HepG2 (cell line): ENCODE measurements around the gene NAIF1. TPM values are rescaled to one million over a fixed set of nuclear protein-coding genes. Genes with fewer than 3 reads are reported as not detected.

Experiments used
- AKAP8 ChIP-seq: sonication (generic); formaldehyde crosslinking; IDR thresholded peaks from 2 replicates; pipeline ENCODE4 v1.5.1; 2020; ENCODE audit warnings: mild to moderate bottlenecking, missing genetic modification reagents
- CHD2 ChIP-seq: IDR thresholded peaks from 2 replicates; pipeline ENCODE4 v1.6.1; 2011; ENCODE audit warnings: low read depth, low read length, improper control_type of control experiment
- ESRRA ChIP-seq: sonication (generic); formaldehyde crosslinking; IDR thresholded peaks from 2 replicates; pipeline ENCODE4 v1.5.1; 2020; ENCODE audit warnings: mild to moderate bottlenecking, low read depth, missing genetic modification reagents
- FOXM1 ChIP-seq: sonication (generic); formaldehyde crosslinking; IDR thresholded peaks from 2 replicates; pipeline ENCODE4 v1.5.0; 2020; ENCODE audit warnings: missing genetic modification reagents
- HES4 ChIP-seq: sonication (generic); formaldehyde crosslinking; IDR thresholded peaks from 2 replicates; pipeline ENCODE4 v1.9.0; 2021; ENCODE audit warnings: mild to moderate bottlenecking, missing genetic modification reagents, borderline replicate concordance
- HNF4A ChIP-seq: sonication (generic); formaldehyde crosslinking; IDR thresholded peaks from 2 replicates; pipeline ENCODE4 v1.4.0; 2020; ENCODE audit warnings: missing genetic modification reagents
- IRF2 ChIP-seq: IDR thresholded peaks from 2 replicates; pipeline ENCODE4 v1.6.1; 2018; ENCODE audit warnings: missing genetic modification reagents, missing compliant biosample characterization
- MXD4 ChIP-seq: IDR thresholded peaks from 2 replicates; pipeline ENCODE4 v1.6.1; 2016; ENCODE audit warnings: mild to moderate bottlenecking, missing biosample characterization, missing genetic modification reagents
- NFE2L1 ChIP-seq: sonication (generic); formaldehyde crosslinking; IDR thresholded peaks from 2 replicates; pipeline ENCODE4 v1.4.0; 2020; ENCODE audit warnings: missing genetic modification reagents, mild to moderate bottlenecking, borderline replicate concordance
- PITX1 ChIP-seq: sonication (generic); formaldehyde crosslinking; IDR thresholded peaks from 2 replicates; pipeline ENCODE4 v1.5.1; 2020; ENCODE audit warnings: mild to moderate bottlenecking, missing genetic modification reagents
- SIX1 ChIP-seq: sonication (generic); formaldehyde crosslinking; IDR thresholded peaks from 2 replicates; pipeline ENCODE4 v1.4.0; 2020; ENCODE audit warnings: missing genetic modification reagents, borderline replicate concordance
- SMARCC2 ChIP-seq: fragments of 450-650 bp; IDR thresholded peaks from 2 replicates; pipeline ENCODE4 v1.6.1; 2017; ENCODE audit warnings: antibody characterized with exemption, mild to moderate bottlenecking
- TBL1XR1 ChIP-seq: fragments of 150-350 bp; IDR thresholded peaks from 2 replicates; pipeline ENCODE4 v1.6.1; 2014; ENCODE audit warnings: borderline replicate concordance, low read length; ENCODE audit not compliant: partially characterized antibody
- TCF12 ChIP-seq, 2 experiments: fragments of 450-650 bp in 1 of 2; sonication (generic) in 1 of 2; formaldehyde crosslinking in 1 of 2; IDR thresholded peaks; 2 replicates each; pipeline versions ENCODE4 v1.6.1 to v1.8.0; 2017 to 2022; ENCODE audit warnings: antibody characterized with exemption in 1 of 2, mild to moderate bottlenecking in 1 of 2, missing genetic modification reagents in 1 of 2, moderate library complexity in 1 of 2
- TOE1 ChIP-seq: sonication (generic); formaldehyde crosslinking; IDR thresholded peaks from 2 replicates; pipeline ENCODE4 v1.4.0; 2020; ENCODE audit warnings: mild to moderate bottlenecking, missing genetic modification reagents
- ZNF501 ChIP-seq: sonication (generic); formaldehyde crosslinking; IDR thresholded peaks from 2 replicates; pipeline ENCODE4 v1.5.1; 2020; ENCODE audit warnings: mild to moderate bottlenecking, moderate library complexity, missing genetic modification reagents
- ZNF549 ChIP-seq: sonication (generic); formaldehyde crosslinking; IDR thresholded peaks from 2 replicates; pipeline ENCODE4 v1.5.0; 2020; ENCODE audit warnings: missing genetic modification reagents
- ZNF672 ChIP-seq: sonication (generic); formaldehyde crosslinking; IDR thresholded peaks from 2 replicates; pipeline ENCODE4 v1.8.1; 2022; ENCODE audit warnings: missing genetic modification reagents
- ZNF720 ChIP-seq: sonication (generic); formaldehyde crosslinking; IDR thresholded peaks from 2 replicates; pipeline ENCODE4 v1.4.0; 2020; ENCODE audit warnings: missing genetic modification reagents
- ZNF790 ChIP-seq: sonication (generic); formaldehyde crosslinking; IDR thresholded peaks from 2 replicates; pipeline ENCODE4 v1.8.0; 2022; ENCODE audit warnings: missing genetic modification reagents, mild to moderate bottlenecking, borderline replicate concordance
- ZSCAN21 ChIP-seq: sonication (generic); formaldehyde crosslinking; IDR thresholded peaks from 2 replicates; pipeline ENCODE4 v1.8.0; 2022; ENCODE audit warnings: mild to moderate bottlenecking, missing genetic modification reagents, moderate library complexity, borderline replicate concordance
- polyA plus RNA-seq, 8 experiments: library from polyadenylated mRNA; depleted of rRNA in 3 of 8; stranded (reverse) in 7 of 8; unstranded in 1 of 8; fragments of >200 nt; fragmentation: Illumina TruSeq in 4 of 8; extraction: Trizol in 4 of 8; gene quantifications; 2 replicates each; pipeline versions ENCODE4 v1.2.1 to v1.2.3, GENCODE V29; 2011 to 2016; ENCODE audit warnings: low read depth in 4 of 8, missing spikeins in 1 of 8, mixed read lengths in 1 of 8; ENCODE audit not compliant: insufficient read depth in 1 of 8
- total RNA-seq, 5 experiments: library from RNA; depleted of rRNA; stranded (reverse); fragments of >200 nt; fragmentation: Illumina TruSeq; extraction: Trizol; gene quantifications; 2 replicates each; pipeline ENCODE4 v1.2.3, GENCODE V29; 2016; ENCODE audit warnings: low read depth in 1 of 5
- TF ChIP-seq, protein P1 (sequence below): sonication (generic); formaldehyde crosslinking; IDR thresholded peaks from 2 replicates; pipeline ENCODE4 v1.8.0; 2022; ENCODE audit warnings: missing genetic modification reagents, low read depth, mild to moderate bottlenecking, borderline replicate concordance
- TF ChIP-seq, protein P2 (sequence below): sonication (generic); formaldehyde crosslinking; IDR thresholded peaks from 2 replicates; pipeline ENCODE4 v1.8.1; 2022; ENCODE audit warnings: low read depth, mild to moderate bottlenecking, missing genetic modification reagents
- TF ChIP-seq, protein P3 (sequence below): sonication (generic); formaldehyde crosslinking; IDR thresholded peaks from 2 replicates; pipeline ENCODE4 v1.4.0; 2020; ENCODE audit warnings: missing genetic modification reagents
- TF ChIP-seq, protein P4 (sequence below): sonication (generic); formaldehyde crosslinking; IDR thresholded peaks from 2 replicates; pipeline ENCODE4 v1.4.0; 2020; ENCODE audit warnings: missing genetic modification reagents
- TF ChIP-seq, protein P5 (sequence below): sonication (generic); formaldehyde crosslinking; IDR thresholded peaks from 2 replicates; pipeline ENCODE4 v1.4.0; 2020; ENCODE audit warnings: mild to moderate bottlenecking, missing genetic modification reagents

NAIF1 gene
- total and polyA plus RNA-seq, 2 of the 13 experiments (the other 11 are each of a cell fraction or from before 2014, with no cell fraction given) = 6.0 to 6.9 TPM

- no peak for TF ChIP-seq TCF12 (IDR thresholded peaks at IDR 0.05)
- TF ChIP-seq TCF12 (CRISPR knock-in tag; IDR thresholded peaks at IDR 0.05) = no peak
- TF ChIP-seq, protein P1, sequence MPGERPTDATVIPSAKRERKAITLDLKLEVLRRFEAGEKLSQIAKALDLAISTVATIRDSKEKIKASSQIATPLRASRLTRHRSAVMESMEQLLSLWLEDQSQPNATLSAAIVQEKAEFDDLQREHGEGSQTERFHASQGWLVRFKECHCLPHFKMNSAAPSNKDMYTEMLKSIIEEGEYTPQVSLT (CRISPR knock-in tag) = no peak
- TF ChIP-seq TOE1 = no peak
- TF ChIP-seq ZNF672 (CRISPR knock-in tag) = no peak
- no peak for TF ChIP-seq SMARCC2
- no peak for TF ChIP-seq ZNF790
- peak; percentile 61; the same call in 1 of the 2 replicates for TF ChIP-seq IRF2 (CRISPR knock-in tag)
- no peak for TF ChIP-seq FOXM1 (CRISPR knock-in tag)
- no peak for TF ChIP-seq CHD2
- no peak for TF ChIP-seq ZNF549 (CRISPR knock-in tag)
- TF ChIP-seq MXD4 = no peak
- TF ChIP-seq ESRRA = no peak
- TF ChIP-seq ZSCAN21 = peak; percentile 76; the same call in 1 of the 2 replicates
- no peak; the same call in 1 of the 2 replicates for TF ChIP-seq ZNF501 (CRISPR knock-in tag)
- no peak for TF ChIP-seq TBL1XR1
- peak; percentile 88; the same call in 1 of the 2 replicates for TF ChIP-seq SIX1
- TF ChIP-seq, protein P2, sequence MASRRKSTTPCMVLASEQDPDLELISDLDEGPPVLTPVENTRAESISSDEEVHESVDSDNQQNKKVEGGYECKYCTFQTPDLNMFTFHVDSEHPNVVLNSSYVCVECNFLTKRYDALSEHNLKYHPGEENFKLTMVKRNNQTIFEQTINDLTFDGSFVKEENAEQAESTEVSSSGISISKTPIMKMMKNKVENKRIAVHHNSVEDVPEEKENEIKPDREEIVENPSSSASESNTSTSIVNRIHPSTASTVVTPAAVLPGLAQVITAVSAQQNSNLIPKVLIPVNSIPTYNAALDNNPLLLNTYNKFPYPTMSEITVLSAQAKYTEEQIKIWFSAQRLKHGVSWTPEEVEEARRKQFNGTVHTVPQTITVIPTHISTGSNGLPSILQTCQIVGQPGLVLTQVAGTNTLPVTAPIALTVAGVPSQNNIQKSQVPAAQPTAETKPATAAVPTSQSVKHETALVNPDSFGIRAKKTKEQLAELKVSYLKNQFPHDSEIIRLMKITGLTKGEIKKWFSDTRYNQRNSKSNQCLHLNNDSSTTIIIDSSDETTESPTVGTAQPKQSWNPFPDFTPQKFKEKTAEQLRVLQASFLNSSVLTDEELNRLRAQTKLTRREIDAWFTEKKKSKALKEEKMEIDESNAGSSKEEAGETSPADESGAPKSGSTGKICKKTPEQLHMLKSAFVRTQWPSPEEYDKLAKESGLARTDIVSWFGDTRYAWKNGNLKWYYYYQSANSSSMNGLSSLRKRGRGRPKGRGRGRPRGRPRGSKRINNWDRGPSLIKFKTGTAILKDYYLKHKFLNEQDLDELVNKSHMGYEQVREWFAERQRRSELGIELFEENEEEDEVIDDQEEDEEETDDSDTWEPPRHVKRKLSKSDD (CRISPR knock-in tag) = no peak
- no peak for TF ChIP-seq HES4 (CRISPR knock-in tag)
- TF ChIP-seq NFE2L1 (CRISPR knock-in tag) = no peak
- no peak for TF ChIP-seq AKAP8 (CRISPR knock-in tag)
- TF ChIP-seq, protein P3, sequence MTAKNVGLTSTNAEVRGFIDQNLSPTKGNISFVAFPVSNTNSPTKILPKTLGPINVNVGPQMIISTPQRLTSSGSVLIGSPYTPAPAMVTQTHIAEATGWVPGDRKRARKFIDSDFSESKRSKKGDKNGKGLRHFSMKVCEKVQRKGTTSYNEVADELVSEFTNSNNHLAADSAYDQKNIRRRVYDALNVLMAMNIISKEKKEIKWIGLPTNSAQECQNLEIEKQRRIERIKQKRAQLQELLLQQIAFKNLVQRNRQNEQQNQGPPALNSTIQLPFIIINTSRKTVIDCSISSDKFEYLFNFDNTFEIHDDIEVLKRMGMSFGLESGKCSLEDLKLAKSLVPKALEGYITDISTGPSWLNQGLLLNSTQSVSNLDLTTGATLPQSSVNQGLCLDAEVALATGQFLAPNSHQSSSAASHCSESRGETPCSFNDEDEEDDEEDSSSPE (CRISPR knock-in tag) = 0 out of 2 replicates have a peak, but pooled peaks have one; percentile 20
- TF ChIP-seq, protein P4, sequence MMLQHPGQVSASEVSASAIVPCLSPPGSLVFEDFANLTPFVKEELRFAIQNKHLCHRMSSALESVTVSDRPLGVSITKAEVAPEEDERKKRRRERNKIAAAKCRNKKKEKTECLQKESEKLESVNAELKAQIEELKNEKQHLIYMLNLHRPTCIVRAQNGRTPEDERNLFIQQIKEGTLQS = no peak
- 0 out of 2 replicates have a peak, but pooled peaks have one; percentile 19 for TF ChIP-seq PITX1 (CRISPR knock-in tag)
- TF ChIP-seq, protein P5, sequence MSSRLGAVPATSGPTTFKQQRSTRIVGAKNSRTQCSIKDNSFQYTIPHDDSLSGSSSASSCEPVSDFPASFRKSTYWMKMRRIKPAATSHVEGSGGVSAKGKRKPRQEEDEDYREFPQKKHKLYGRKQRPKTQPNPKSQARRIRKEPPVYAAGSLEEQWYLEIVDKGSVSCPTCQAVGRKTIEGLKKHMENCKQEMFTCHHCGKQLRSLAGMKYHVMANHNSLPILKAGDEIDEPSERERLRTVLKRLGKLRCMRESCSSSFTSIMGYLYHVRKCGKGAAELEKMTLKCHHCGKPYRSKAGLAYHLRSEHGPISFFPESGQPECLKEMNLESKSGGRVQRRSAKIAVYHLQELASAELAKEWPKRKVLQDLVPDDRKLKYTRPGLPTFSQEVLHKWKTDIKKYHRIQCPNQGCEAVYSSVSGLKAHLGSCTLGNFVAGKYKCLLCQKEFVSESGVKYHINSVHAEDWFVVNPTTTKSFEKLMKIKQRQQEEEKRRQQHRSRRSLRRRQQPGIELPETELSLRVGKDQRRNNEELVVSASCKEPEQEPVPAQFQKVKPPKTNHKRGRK (CRISPR knock-in tag) = no peak
- TF ChIP-seq ZNF720 (CRISPR knock-in tag) = no peak
- peak; percentile 79 for TF ChIP-seq HNF4A
These were observed 23.7 kb downstream of the NAIF1 start (continued) for GRCh38 chr9:128043467-128043868.
